ENCODE data around the gene DUSP22.

DNA sequence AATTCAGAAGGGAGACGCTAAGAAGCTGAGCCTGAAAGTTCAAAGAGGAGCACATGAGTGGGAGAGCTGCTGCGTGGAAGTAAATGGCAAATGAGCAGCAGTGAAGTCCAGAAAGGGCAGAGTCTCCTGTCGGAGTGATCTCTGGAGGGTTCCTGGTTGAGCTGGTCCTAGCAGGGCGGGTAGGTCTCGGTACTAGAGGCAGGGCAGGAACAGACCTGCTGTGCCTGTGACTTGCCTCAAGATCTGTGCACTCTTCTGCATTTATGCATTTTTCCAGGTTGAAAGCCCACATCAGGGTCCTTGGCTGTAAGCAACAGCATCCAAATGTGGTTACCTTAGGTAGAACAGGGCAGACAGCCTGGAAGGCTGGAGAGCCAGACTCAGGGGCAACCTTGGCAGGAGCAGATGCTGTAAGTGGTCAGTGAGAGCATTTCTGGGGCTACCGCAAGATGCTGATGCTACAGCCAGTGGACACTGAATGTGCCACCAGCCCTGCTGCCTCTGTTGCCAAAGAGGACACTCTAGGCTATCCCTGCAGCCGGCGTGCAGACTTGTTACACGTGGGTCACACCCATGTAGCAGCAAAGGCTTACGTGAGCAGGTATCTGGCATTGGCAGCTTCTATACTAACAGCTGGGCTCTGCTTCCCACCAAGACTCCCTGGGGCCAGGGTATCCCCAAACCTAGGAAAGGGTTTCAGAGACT, 8.4 kb downstream of the DUSP22 start:
- TF ChIP-seq, protein P1, sequence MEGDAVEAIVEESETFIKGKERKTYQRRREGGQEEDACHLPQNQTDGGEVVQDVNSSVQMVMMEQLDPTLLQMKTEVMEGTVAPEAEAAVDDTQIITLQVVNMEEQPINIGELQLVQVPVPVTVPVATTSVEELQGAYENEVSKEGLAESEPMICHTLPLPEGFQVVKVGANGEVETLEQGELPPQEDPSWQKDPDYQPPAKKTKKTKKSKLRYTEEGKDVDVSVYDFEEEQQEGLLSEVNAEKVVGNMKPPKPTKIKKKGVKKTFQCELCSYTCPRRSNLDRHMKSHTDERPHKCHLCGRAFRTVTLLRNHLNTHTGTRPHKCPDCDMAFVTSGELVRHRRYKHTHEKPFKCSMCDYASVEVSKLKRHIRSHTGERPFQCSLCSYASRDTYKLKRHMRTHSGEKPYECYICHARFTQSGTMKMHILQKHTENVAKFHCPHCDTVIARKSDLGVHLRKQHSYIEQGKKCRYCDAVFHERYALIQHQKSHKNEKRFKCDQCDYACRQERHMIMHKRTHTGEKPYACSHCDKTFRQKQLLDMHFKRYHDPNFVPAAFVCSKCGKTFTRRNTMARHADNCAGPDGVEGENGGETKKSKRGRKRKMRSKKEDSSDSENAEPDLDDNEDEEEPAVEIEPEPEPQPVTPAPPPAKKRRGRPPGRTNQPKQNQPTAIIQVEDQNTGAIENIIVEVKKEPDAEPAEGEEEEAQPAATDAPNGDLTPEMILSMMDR (IDR thresholded peaks at IDR 0.05) = no peak
- TF ChIP-seq POLR2A (IDR thresholded peaks at IDR 0.05) (no peak), EP300 (IDR thresholded peaks at IDR 0.05) (no peak), POLR2AphosphoS5 (IDR thresholded peaks at IDR 0.05) (no peak)

Measured in stomach (tissue), 4 donors.